H54 (cell line): ENCODE results near the gene NIM1K.
"Not testable (repeated sequence)": the region's sequence is repeated elsewhere in the genome, so short reads cannot be mapped to it uniquely, and the experiment has no call there.

Source experiments
- DNase-seq: peaks from one replicate; pipeline ENCODE4 v3.0.0; 2011; ENCODE audit warnings: low spot score, mixed read lengths; ENCODE audit not compliant: insufficient read length
- FAIRE-seq: peaks from 3 replicates; lab custom pipeline; 2011; peaks lifted over from hg19 to GRCh38; lab: Jason Lieb, UNC
- POLR2A ChIP-seq: IDR thresholded peaks from 2 replicates; pipeline ENCODE4 v1.6.1; 2011; ENCODE audit warnings: low read depth, mild to moderate bottlenecking, low read length

NIM1K gene

DNA sequence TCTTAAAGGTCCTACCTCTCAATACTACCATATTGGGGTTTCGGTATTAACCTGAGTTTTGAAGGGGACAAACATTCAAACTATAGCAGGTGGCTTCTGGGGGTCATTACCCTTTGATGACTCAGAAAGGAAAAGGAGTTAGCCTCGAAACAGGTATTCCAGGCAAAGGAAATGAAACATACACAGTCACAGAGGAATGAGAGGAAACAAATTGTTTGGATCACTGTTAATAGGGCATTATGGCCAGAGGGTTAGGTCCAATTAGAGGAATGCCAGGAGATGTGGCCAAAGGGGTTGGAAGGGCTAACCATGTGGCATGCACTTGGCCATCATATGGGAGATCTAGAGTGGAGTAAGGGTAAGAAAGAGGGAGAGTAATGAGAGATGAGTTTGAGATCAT, 23.9 kb upstream of the NIM1K start:
- DNase-seq (no peak), FAIRE-seq (no peak)
- no peak for TF ChIP-seq POLR2A

DNA sequence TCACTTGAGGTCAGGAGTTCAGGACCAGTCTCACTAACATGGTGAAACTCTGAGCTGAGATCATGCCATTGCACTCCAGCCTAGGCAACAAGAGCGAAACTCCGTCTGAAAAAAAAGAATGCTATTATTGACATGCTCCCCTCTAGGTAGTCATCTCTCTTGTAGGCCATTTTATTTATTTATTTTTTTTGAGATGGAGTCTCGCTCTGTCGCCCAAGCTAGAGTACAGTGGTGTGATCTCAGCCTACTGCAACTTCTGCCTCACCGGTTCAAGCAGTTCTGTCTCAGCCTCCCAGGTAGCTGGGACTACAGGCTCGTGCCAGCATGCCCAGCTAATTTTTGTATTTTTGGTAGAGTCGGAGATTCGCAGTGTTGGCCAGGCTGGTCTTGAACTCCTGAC, 20.6 kb upstream of the NIM1K start:
- no peak for TF ChIP-seq POLR2A
- FAIRE-seq: no peak
- no peak for DNase-seq

DNA sequence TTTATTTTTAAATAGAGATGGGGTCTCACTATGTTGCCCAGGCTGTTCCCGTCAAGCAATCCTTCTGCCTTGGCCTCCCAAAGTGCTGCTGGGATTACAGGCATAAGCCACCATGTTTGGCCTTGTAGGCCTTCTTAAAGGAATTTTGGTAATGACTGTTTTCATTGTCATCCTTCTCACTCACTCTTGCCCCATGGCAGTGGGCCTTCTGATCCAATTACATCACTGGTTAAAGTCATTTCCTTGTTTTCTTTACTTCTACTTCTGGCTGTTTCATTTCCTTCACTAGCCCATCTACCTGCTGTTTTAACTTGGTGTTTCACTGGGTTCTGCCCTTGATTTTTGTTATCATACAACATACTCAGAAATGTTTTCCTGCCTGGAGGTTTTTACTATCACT, 20.1 kb upstream of the NIM1K start:
- peak; percentile 33 for DNase-seq
- TF ChIP-seq POLR2A: no peak
- no peak for FAIRE-seq

DNA sequence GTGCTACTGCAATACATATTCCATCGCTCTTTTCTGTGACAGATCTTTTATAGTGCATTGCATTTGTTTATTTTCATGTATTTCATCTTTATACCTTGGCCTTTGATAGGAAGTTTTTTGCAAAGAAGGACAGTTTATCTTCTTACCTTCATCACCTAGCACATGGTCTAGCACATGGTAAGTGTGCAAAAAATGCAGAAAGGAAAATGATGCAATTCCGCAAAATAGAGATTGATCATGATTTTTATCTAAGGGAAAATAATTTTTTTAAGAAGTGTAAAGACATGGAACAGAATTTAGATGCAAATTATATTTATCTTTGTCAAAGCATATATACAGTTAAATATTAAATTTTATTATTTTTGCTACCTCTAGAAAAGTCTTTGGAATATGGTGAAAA, 19.2 kb upstream of the NIM1K start:
- FAIRE-seq (no peak), DNase-seq (no peak)
- TF ChIP-seq POLR2A: no peak

DNA sequence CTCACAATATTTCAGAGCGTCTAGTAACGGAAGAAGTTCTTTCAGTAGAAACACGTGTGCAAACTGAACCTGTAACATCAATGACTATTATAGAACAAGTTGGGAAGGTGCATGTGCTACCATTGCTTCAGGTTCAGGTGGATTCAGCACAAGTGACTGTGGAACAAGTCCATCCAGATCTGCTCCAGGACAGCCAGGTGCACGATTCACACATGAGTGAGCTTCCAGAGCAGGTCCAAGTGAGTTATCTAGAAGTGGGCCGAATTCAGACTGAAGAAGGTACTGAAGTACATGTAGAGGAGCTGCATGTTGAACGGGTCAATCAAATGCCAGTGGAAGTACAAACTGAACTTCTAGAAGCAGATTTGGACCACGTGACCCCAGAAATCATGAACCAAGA, 17.4 kb upstream of the NIM1K start:
- no peak for FAIRE-seq
- TF ChIP-seq POLR2A: no peak
- DNase-seq: no peak

DNA sequence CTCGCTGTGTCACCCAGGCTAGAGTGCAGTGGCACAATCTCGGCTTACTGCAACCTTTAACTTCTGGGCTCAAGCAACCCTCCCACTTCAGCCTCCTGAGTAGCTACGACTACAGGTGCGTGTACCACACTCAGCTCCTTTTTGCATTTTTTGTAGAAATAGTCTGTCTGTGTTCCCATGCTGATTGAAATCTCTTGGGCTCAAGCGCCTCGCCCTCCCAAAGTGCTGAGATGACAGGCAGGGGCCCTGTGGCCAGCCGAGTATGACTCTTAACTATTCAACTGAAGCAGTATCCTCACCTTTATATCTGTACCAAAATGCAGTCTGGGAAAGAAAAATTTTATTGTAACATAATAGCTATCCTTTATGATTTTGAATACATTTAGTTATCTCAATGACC, 12.2 kb upstream of the NIM1K start:
- FAIRE-seq: no peak
- DNase-seq: no peak
- TF ChIP-seq POLR2A: no peak

DNA sequence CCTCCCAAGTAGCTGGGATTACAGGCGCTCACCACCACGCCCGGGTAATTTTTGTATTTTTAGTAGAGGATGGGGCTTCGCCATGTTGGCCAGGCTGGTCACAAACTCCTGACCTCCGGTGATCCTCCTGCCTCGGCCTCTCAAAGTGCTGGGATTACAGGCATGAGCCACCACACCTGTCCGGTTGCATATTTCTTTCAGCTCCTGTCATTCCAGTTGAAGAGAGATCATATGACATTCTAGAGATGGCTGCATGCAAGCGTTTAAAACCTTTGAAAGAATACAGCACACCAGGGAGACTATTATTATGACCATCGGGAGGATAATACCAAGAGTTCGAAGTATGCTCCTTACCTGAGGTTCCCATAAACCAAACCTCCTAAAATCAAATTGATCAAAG, 9.6 kb upstream of the NIM1K start:
- no peak for TF ChIP-seq POLR2A
- DNase-seq (no peak), FAIRE-seq (no peak)

DNA sequence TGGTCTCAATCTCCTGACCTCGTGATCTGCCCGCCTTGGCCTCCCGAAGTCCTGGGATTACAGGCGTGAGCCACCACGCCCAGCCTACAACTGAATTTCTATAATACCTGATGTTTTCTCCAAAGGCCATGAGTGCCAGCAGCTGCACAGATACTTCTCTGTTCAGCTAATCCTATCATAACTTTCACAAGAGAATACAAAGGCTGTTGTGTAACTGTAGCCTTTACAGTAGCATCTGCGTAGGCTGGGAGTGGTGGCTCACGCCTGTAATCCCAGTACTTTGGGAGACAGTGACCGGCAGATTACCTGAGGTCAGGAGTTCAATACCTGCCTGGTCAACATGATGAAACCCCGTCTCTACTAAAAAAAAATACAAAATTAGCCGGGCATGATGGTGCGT, 8.9 kb upstream of the NIM1K start:
- DNase-seq, FAIRE-seq: not testable (repeated sequence)

DNA sequence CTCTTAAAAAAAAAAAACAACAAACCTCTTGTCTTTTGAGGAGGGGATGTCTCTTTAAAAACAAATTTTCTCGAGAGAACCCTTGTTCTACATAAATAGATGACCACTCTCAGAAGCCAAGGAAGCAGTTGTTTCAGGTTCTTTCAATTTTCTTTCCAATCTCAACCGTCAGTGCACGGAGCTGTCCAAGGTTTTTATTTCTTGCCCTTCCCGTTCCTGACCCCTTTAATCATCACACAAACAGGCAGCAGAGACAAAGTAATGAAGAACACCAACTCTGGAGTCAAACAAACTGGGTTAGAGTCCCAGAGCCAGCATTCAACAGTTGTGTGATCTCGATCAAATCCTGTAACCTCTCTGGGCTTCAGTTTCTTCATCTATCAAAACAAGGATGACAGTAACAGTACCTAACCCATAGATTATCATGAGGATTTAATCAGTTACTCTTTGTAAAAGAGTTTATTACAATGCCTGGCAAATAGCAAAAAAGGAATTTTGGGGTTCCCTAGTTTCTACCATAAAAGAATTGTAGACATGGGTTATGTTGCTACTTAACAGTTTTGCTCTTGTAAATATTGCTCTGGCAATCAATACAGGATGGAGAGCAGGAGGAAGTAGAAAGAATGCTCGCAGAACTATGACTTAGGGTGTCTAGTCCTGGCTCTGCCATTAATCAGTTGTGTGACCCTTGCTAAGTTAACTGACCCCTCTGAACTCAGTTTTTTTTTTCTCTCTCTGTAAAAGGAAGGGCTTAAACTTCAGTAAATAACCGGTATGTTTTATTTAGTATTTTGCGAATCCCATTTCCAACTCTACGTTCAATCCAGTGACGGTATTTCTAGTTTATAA, 1.0 kb upstream of the NIM1K start:
- FAIRE-seq (no peak), DNase-seq (no peak)
- TF ChIP-seq POLR2A: no peak

DNA sequence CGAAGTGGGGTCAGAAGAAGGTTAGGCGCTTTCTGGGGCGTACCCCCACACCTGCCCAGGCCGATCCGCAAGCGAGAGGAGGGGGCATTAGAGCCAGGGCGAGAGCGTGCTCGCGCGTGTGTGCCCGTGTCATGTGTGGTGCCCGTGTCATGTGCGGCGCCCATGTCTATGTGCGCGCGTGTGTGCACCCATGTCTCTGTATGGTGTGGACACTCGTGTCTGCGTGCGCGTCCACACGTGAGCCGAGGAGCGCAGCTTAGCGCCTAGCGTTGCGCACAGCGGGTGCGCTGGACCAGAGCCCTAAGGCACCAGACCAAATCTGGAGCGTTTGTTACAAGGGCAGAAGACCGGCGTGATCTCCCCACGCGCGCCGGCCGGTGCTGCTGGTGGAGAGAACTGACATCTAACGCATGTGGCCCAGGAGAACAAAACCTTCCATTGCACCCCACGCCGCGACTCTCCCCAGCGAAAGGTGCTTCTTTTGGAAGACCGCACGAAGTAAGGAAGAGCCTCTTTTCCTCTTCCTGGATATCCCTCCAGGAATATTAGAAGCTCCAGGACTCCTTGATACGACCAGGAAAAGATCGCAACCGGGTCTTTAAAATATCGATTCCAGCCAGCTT, 644 bp downstream of the NIM1K start:
- DNase-seq (no peak), FAIRE-seq (no peak)
- TF ChIP-seq POLR2A: no peak

DNA sequence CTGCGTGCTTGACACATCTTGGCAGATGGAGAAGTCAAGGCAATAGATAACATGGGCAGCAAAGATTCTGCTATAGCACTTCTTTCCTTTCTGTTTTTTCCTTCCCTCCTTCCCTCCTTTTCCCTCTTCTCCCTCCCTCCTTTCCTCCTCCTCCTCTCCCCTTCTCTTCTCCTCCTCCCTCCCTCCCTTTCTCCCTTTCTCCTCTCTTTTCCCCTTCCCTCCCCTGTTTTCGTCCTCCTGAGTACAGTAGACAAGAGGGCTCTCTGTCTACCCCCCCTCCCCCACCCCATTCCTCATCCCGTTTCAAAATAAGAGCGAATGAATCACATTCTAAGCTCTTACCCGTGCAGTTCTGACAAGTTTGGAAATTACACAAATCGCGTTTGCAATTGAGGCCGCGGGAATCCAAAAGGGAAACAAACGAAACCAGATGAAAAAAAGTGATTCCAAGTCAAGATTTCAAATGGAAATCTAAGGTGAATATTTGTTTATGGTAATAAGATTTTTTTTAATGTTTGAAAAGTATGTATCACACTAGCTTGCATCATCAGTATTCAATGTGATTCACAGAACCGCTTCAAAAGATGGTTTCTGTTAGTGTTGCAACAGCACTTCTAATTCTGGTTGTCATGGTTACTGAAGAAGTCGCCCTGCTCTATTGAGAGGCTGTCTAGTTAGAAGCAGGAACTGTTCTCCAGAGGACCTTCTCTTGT, 1.3 kb downstream of the NIM1K start:
- peak; percentile 27 for FAIRE-seq

DNA sequence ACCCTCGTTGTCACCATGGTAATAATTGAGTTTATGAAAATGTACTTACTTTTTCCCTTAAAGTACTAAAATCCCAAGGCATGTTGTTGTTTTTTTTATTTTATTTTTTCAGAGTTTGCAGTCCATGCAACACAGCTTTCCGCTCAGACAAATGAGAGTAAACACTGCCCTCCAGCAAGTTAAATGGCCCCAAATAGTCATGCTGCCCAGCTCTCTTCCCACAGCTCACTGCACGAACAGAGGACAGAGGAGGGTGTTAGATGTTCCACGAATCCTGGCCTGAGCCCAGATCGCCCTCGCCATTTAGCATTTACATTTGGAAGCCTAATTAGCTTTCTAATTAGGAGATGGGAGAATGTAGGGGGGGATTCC, 1.9 kb downstream of the NIM1K start:
- no peak for DNase-seq
- TF ChIP-seq POLR2A: no peak
- FAIRE-seq: no peak

More for the DNA sequence above, 1.3 kb downstream of the NIM1K start:
- DNase-seq: peak; percentile 63
- TF ChIP-seq POLR2A: no peak

DNA sequence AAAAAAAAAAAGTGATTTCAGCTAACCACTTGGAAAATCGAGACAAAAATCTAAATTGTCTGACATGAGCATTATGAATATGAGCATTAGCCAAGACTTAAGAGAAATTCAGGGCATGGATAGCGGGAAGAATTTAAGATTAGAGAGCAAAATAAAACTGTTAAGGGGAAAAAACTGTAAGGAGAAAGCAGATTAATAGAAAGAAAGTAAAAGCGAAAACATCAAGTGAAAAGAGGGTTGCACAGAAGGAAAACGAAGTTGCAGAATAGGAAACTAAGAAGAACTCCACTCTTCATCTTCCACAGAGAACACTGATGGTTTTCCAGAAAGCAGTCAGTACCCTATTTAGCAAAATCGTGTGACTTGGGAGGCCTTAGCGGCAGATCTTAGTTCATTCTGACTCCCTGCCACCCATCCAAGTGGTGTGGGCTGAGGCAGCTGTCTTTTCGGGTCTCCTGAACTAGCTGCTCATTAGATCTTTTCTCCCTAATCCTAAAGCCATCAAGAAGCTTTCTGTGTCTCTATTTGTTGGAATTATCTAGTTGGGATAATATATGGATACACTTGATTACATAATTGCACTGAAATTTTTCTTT, 3.7 kb downstream of the NIM1K start:
- FAIRE-seq (no peak), DNase-seq (no peak)
- no peak for TF ChIP-seq POLR2A

DNA sequence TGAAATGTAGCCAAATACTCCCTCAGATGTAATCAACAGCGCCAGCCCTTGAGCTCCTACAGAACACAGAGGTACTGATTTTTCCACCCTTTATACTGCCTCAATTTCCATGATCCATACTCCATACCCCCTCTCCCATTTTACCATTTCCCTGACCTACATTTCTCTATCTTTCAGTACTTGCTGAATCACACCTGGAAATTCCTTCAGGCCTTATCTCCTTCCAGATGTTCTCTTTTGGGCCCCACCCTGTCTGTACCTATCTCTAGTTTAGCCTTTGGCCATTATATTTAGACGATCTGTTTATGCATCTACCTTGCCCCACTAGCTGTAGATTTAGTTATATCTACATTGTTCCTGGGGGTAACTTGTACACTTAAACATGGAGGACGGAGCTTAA, 5.5 kb downstream of the NIM1K start:
- TF ChIP-seq POLR2A: no peak
- DNase-seq: no peak
- FAIRE-seq: no peak

DNA sequence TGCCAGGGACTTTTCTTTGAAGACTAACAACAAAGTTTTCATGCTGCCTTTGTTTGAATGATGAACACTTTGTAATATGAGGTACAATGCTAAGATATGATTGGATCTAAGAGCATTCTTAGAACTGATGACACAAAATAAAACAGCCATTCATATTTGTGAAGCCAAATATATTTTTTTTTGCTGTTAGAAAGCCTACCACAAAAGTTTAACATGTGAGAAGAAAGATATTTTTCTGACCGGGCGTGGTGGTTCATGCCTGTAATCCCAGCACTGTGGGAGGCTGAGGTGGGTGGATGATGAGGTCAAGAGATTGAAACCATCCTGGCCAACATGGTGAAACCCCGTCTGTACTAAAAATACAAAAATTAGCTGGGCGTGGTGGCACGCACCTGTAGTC, 9.4 kb downstream of the NIM1K start:
- not testable (repeated sequence) for FAIRE-seq, DNase-seq
